Parietal lobe (tissue), 2 donors: Measurements from ENCODE around the gene GPR151. TPM values are rescaled to one million over a fixed set of nuclear protein-coding genes. Genes with fewer than 3 reads are reported as not detected.

ENCODE experiments used
- small RNA-seq: library from RNA; depleted of rRNA; stranded (forward); fragments of <200 nt; gene quantifications from one replicate; pipeline ENCODE3, GENCODE V24; 2014; ENCODE audit warnings: low replicate concordance
- total RNA-seq: library from RNA; depleted of rRNA; stranded (reverse); fragments of >200 nt; gene quantifications from one replicate; pipeline ENCODE4 v1.2.3, GENCODE V29; 2014

GPR151 gene
- under 0.01 TPM for total RNA-seq

DNA sequence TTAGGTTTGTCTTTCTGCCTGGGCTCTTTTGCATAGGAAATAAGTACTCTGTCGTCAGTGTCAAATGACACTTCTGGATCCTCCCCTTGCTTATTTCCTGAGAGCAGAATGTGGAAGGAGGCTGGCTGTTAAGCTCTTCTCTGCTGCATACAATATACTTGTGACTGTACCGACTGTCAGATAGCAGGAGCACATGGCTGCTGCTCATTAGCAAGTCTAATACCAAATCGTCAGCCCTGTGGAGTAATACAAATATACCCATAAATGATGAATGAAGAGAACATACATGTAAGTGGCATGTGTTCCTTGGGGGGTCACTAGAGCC, at the start of gene GPR151:
Gene GPR151, minus strand, starts transcription at position 40 of the 325 bp plus-strand sequence. CDS start 77 bp downstream, outside the sequence.

Small RNA genes within 50 kb of the gene (small RNA-seq; reads per million reads assigned to genes)
- gene RF02271, result not detected

Other genes starting within 250 kb of the GPR151 start
- not detected for gene POU4F3, start 177.4 kb downstream of the GPR151 start, total RNA-seq
- 197 TPM for gene TCERG1, start 68.9 kb downstream of the GPR151 start, total RNA-seq